ENCODE measurements around the gene VASP. TPM values are rescaled to one million over a fixed set of nuclear protein-coding genes. Genes with fewer than 3 reads are reported as not detected.

The VASP gene
- total and polyA plus RNA-seq, 2 of the 13 experiments (the other 11 are each of a cell fraction or from before 2014, with no cell fraction given), result 41.8 to 67.1 TPM

DNA sequence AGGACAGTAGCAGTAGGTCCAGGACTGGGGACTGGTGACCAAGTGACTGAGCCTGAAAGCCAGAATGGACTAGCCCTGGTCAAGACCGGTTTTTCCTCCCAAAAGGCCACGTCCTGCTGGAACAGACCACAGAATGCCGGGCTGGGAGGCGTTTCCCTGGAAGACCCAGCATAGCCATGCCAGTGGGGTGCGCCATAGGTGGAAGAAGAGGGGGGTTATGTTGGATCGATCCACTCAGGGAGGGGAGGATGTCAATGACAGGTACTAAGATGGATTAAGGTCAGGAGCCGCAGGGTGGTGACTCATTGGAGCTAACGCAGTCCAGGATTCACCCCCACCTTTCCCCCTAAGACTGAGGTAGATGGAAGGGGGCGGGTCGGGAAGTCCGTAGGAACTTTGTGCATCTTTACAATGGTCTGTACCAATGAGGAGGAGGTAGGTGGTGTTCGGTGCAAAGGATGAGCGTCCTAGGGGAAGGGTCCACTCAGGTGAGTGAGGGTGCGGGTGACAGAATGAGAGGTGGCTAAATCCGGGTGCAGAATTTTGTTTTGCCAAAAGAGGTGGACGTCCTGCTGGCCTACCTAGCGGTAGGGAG, 21.0 kb downstream of the VASP start (continued):
- TF ChIP-seq PAXIP1 (CRISPR knock-in tag; conservative IDR thresholded peaks at IDR 0.05) (no peak), RBM22 (optimal IDR thresholded peaks at IDR 0.05; ENCODE audit: low read length) (peak; percentile 2), ZNF670 (CRISPR knock-in tag; IDR thresholded peaks at IDR 0.05; ENCODE audit: borderline replicate concordance) (no peak)

DNA sequence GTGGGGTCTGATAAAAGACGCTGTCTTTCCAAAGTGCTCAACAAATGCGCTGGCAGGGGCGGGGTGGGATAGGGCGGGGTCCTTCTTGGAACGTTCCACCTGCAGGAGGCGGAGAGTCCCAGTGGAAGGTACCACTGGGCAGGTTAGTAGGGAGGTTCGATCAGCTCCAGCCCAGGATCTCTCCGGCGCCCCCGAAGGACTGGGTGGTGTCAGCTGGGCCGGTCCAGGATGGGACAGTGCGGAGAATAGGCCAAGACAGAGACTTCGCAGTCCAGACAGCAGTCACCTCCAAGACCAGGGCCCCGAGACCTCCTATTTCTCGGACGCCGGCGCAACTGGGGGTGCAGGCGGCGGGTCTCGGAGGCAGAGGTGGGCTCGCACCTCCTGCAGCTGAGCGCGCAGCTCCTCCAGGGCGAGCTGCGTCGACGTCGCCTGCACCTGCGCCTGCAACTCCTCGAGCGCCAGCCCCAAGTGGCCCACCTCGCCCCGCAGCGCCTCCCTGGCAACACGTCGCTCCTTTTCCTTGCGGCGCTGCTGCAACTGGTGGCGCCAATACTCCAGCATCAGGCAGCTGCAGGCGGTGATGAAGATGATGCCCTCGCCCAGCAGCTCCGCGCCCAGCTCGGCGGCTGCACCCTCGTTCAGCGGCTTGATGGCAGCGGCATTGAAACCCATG, 21.6 kb downstream of the VASP start:
- BruUV-seq (replicated peaks), result no TSS peak
- peak; percentile 27; the same call in 2 of the 3 replicates for ATAC-seq
- H2AFZ ChIP-seq (ENCODE audit: low read length), result no peak overlapping the region
- TF ChIP-seq ZNF652 (CRISPR knock-in tag; IDR thresholded peaks at IDR 0.05; ENCODE audit: borderline replicate concordance, low read depth), result no peak
- no peak for TF ChIP-seq ZNF460 (CRISPR knock-in tag; IDR thresholded peaks at IDR 0.05; ENCODE audit: borderline replicate concordance)
- peak; percentile 97 for TF ChIP-seq AGO2 (optimal IDR thresholded peaks at IDR 0.05; ENCODE audit: low read depth, low read length)
- TF ChIP-seq HNRNPLL (IDR thresholded peaks at IDR 0.05; ENCODE audit: low read depth, low read length, poor library complexity, severe bottlenecking), result peak; percentile 29
- peak; percentile 60; the same call in 1 of the 2 replicates for TF ChIP-seq POLR2G (IDR thresholded peaks at IDR 0.05; ENCODE audit: low read depth, low read length)
- TF ChIP-seq PRDM10 (CRISPR knock-in tag; IDR thresholded peaks at IDR 0.05; ENCODE audit: low read depth), result peak; percentile 84; the same call in 1 of the 2 replicates
- no peak for TF ChIP-seq ZNF75D (CRISPR knock-in tag; IDR thresholded peaks at IDR 0.05; ENCODE audit: borderline replicate concordance)
- TF ChIP-seq ZNF724P (CRISPR knock-in tag; IDR thresholded peaks at IDR 0.05; ENCODE audit: borderline replicate concordance), result no peak
- TF ChIP-seq ZNF143 (CRISPR knock-in tag; IDR thresholded peaks at IDR 0.05), result no peak
- TF ChIP-seq ZNF484 (CRISPR knock-in tag; IDR thresholded peaks at IDR 0.05; ENCODE audit: borderline replicate concordance, low read depth), result no peak
- no peak for TF ChIP-seq TCF7 (IDR thresholded peaks at IDR 0.05; ENCODE audit: low read depth)
- TF ChIP-seq ZNF367 (CRISPR knock-in tag; IDR thresholded peaks at IDR 0.05; ENCODE audit: borderline replicate concordance), result no peak

More for the DNA sequence above, 21.6 kb downstream of the VASP start:
- Histone ChIP-seq H3K4me3 (replicated peaks in 1 of 3; ENCODE audit: insufficient read depth in 1 of 3, low read depth in 2 of 3, low read length in 3 of 3) (no peak overlapping the region), H4K20me1 (ENCODE audit: insufficient read depth, low read length) (peaks cover 4% of the 10 kb centered on the region; the same call in 1 of the 2 replicates), H3K36me3 (replicated peaks in 1 of 2; ENCODE audit: control insufficient read depth in 1 of 2, insufficient read depth in 2 of 2, low read length in 2 of 2) (peaks cover 13 to 26% of the 10 kb centered on the region in 2 experiments), H3K9me3 (ENCODE audit: low read length) (peaks cover 11% of the 10 kb centered on the region; the same call in 1 of the 2 replicates), H3K9ac (ENCODE audit: insufficient read depth, low read depth, low read length) (no peak overlapping the region), H3K79me2 (ENCODE audit: insufficient read depth, low read length) (no peaks in the 10 kb centered on the region), H3K4me1 (ENCODE audit: insufficient read depth, low read length) (peaks cover 8% of the 10 kb centered on the region), H3K27me3 (ENCODE audit: control insufficient read depth in 1 of 2, insufficient read depth in 2 of 2, low read length in 2 of 2) (no peaks in the 10 kb centered on the region), H3K4me2 (ENCODE audit: low read depth, low read length) (no peak overlapping the region), H3K27ac (ENCODE audit: extremely low read length, insufficient read depth, low read length) (no peak overlapping the region)
- no peak for DNase-seq (ENCODE audit: low spot score)
- FAIRE-seq, result no peak
- intact Hi-C loops (cut with micrococcal nuclease; ENCODE audit: unreplicated experiment), result no loop called here
- ChIA-PET CTCF (ENCODE audit: low intra/inter-chr PET ratio, low total read pairs) (no interaction called here), POLR2A (no interaction called here)
- in situ Hi-C loops (cut with HindIII; ENCODE audit: extremely low pct_ligation_motif_present, low pct_unique_long_range_greater_than_20kb), result no loop called here
- 97% methylated on average over 33 of the region's 49 CpGs for WGBS (ENCODE audit: low lambda C conversion rate)
